Chondrocyte (in vitro differentiated cells): ENCODE measurements around the gene SETBP1. TPM values are rescaled to one million over a fixed set of nuclear protein-coding genes. Genes with fewer than 3 reads are reported as not detected.

ENCODE experiments used
- DNase-seq: peaks from one replicate; pipeline ENCODE4 v3.0.0; 2021; ENCODE audit warnings: mixed read lengths, low spot score
- H3K27ac Mint-ChIP-seq: one replicate; pipeline ENCODE4 v1.8.0; 2021; ENCODE audit warnings: mild to moderate bottlenecking, moderate library complexity, mixed read lengths; ENCODE audit not compliant: unreplicated experiment
- H3K27me3 Mint-ChIP-seq: 2 replicates; pipeline ENCODE4 v1.8.0; 2021; ENCODE audit warnings: low read depth, mixed read lengths
- H3K36me3 Mint-ChIP-seq: 2 replicates; pipeline ENCODE4 v1.8.0; 2021; ENCODE audit warnings: low read depth, mixed read lengths
- H3K4me1 Mint-ChIP-seq: 2 replicates; pipeline ENCODE4 v1.8.0; 2021; ENCODE audit warnings: low read depth, mild to moderate bottlenecking, mixed read lengths
- H3K4me3 Mint-ChIP-seq: one replicate; pipeline ENCODE4 v1.8.0; 2021; ENCODE audit warnings: mild to moderate bottlenecking, moderate library complexity, mixed read lengths; ENCODE audit not compliant: unreplicated experiment
- H3K9me3 Mint-ChIP-seq: 2 replicates; pipeline ENCODE4 v1.8.0; 2021; ENCODE audit warnings: low read depth, mixed read lengths
- total RNA-seq: library from RNA; stranded (reverse); gene quantifications from 3 replicates; pipeline ENCODE4 v1.2.1, GENCODE V29; 2021
- TF ChIP-seq, protein P1 (sequence below): fragments of 200-600 bp; sonication (generic); IDR thresholded peaks from 2 replicates; pipeline ENCODE4 v1.5.0; 2021; ENCODE audit warnings: antibody characterized with exemption, mild to moderate bottlenecking, moderate library complexity

SETBP1 gene
- total RNA-seq, 1 donor from 2014 or later, result 29.3 TPM

DNA sequence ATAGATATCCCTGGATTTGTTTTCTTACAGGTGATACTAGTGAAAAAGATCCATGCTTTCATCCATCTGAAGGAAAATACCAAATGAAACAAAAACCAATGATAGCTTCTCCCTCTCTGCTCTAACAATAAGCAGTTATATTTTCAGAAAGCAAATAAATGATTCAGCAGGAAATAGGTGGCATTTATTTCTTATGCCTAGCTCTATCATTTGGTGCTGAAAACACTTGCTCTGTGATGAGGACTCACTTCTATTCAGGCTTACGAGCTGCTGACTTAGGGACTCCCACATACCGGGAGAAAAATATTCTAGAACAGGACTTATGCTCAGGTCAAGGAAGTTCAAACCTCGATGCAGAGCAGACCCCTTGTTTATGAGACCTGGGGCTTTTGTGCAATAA lies 142.6 kb downstream of the SETBP1 start:
- H3K4me3 Mint-ChIP-seq, result no peak overlapping the region
- DNase-seq, result no peak
- peaks cover 4% of the 10 kb centered on the region for H3K36me3 Mint-ChIP-seq
- H3K27ac Mint-ChIP-seq, result peak overlapping the region; percentile 36
- TF ChIP-seq, protein P1, sequence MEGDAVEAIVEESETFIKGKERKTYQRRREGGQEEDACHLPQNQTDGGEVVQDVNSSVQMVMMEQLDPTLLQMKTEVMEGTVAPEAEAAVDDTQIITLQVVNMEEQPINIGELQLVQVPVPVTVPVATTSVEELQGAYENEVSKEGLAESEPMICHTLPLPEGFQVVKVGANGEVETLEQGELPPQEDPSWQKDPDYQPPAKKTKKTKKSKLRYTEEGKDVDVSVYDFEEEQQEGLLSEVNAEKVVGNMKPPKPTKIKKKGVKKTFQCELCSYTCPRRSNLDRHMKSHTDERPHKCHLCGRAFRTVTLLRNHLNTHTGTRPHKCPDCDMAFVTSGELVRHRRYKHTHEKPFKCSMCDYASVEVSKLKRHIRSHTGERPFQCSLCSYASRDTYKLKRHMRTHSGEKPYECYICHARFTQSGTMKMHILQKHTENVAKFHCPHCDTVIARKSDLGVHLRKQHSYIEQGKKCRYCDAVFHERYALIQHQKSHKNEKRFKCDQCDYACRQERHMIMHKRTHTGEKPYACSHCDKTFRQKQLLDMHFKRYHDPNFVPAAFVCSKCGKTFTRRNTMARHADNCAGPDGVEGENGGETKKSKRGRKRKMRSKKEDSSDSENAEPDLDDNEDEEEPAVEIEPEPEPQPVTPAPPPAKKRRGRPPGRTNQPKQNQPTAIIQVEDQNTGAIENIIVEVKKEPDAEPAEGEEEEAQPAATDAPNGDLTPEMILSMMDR, result no peak
- no peaks in the 10 kb centered on the region for H3K9me3 Mint-ChIP-seq
- no peaks in the 10 kb centered on the region for H3K27me3 Mint-ChIP-seq
- H3K4me1 Mint-ChIP-seq, result peaks cover 85% of the 10 kb centered on the region

DNA sequence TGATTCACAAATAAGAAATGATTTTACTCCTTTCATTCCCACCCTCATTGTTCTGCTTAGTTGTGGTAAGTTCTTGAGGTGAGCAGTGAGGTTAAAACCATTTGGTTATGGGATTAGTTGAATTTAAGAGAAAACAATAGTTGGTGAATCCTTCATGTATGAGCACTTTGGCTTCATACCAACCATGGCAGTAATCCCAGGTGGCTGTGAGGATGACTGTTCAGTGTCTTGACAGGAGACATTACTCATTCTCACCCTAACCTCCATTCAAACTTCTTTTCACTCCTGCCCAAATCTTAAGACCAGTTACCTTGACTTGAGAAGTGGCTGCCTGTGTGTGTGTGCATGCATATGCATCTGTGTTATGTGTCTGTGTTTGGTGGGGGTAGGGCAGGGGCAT lies 143.1 kb downstream of the SETBP1 start:
- Mint-ChIP-seq H3K27ac (no peak overlapping the region), H3K36me3 (peaks cover 2% of the 10 kb centered on the region), H3K9me3 (no peaks in the 10 kb centered on the region), H3K4me3 (no peak overlapping the region), H3K4me1 (peaks cover 86% of the 10 kb centered on the region), H3K27me3 (no peaks in the 10 kb centered on the region)
- no peak for DNase-seq
- TF ChIP-seq, protein P1, result no peak

DNA sequence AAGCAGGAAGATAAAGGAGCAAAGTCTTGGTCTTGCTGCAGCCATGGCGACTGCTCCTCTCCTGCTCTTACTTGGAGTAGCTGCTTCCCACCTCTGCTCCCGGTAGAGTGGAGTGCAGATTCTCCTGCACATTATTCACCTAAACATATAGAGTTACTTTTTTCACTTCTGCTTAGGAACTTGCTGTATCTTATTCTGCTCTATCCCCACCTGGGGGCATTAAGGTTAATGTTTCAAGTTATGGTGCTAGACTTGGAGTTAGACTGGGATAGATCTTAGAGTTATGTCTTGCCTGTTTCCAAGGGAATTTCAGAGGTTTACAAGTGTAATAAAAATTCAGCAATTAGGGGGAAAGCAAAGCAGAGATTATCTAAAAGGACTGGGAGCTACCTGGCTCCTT lies 144.2 kb downstream of the SETBP1 start:
- TF ChIP-seq, protein P1, result no peak
- Mint-ChIP-seq H3K27me3 (no peaks in the 10 kb centered on the region), H3K9me3 (no peaks in the 10 kb centered on the region), H3K27ac (no peak overlapping the region), H3K4me1 (peaks cover 86% of the 10 kb centered on the region), H3K36me3 (no peaks in the 10 kb centered on the region), H3K4me3 (no peak overlapping the region)
- no peak for DNase-seq

DNA sequence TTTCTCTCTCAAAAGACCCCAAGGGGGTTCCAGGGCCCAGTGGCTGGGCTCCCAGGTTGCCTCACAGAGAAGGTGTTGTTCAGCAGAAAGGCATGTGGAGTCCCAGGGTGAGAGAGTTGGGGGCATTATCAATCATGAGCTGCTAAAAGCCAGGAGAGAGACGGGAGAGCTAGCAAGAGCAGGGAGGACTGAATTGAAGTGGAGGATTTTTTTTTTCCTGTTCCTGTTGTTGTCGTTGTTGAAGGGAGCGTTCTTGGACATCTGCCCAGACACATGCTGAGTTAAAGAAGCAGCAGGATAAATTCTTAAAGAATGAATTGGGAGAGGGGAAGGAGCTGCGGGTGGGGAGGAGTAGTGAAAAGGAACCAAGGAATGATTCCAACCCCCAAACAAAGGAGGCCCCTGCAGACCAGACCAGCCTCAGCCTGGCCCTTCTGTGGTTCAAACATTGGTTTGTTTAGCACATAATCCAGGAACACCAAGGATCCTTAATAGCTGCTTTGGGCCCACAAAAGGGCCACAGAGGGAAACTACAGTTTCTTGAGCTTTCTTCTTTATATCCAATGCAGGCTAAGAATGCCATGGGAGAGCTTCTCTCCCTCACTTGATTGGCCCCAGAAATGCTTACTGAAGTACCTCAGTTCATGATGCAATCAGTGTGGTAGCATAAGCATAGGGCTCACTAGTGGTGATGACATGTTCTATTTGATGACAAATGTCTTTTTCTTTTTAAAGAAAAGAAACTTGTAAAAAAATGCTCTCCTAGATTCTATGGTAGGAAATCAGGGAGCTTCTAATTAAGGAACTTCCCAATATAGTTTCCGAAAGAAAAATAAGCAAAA lies 146.0 kb downstream of the SETBP1 start:
- TF ChIP-seq, protein P1, result no peak
- H3K36me3 Mint-ChIP-seq, result no peaks in the 10 kb centered on the region
- H3K27me3 Mint-ChIP-seq, result no peaks in the 10 kb centered on the region
- no peaks in the 10 kb centered on the region for H3K9me3 Mint-ChIP-seq
- H3K4me3 Mint-ChIP-seq, result no peak overlapping the region
- H3K27ac Mint-ChIP-seq, result peak overlapping the region; percentile 92
- peaks cover 85% of the 10 kb centered on the region for H3K4me1 Mint-ChIP-seq
- DNase-seq, result no peak

DNA sequence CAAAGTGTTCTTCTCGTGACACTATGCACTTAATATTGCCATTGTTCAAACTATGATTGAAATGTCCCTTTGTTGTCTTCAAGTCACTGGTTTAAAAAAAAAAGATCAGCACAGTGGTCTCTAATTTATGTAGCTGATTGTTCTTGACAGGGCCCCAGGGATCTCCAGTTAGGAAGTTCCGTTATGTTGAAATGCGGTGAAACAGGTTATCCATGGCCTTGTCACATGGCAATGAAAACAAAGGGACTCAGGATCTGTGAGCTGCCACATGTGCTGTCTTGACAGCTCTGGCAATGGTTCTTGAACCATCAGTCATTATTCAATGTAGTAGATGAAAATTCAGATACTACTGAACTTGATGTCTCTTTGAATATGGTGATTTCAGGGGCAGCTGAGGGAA lies 147.4 kb downstream of the SETBP1 start:
- H3K27ac Mint-ChIP-seq, result peak overlapping the region; percentile 45
- no peaks in the 10 kb centered on the region for H3K36me3 Mint-ChIP-seq
- no peak for DNase-seq
- no peaks in the 10 kb centered on the region for H3K9me3 Mint-ChIP-seq
- H3K4me1 Mint-ChIP-seq, result peaks cover 84% of the 10 kb centered on the region
- H3K4me3 Mint-ChIP-seq, result no peak overlapping the region
- H3K27me3 Mint-ChIP-seq, result no peaks in the 10 kb centered on the region
- TF ChIP-seq, protein P1, result no peak
